HEK293T (cell line): Measurements from ENCODE around the gene FBXO8.

Source experiments
- CTCF ChIA-PET: fragments of 350-600 bp; formaldehyde crosslinking; extraction: SDS; loops from one replicate; lab custom pipeline; 2021; ENCODE audit warnings: antibody characterized with exemption, inconsistent platforms; lab: Yijun Ruan, JAX
- POLR2A ChIA-PET: fragments of 350-600 bp; formaldehyde crosslinking; extraction: SDS; loops from one replicate; lab custom pipeline; 2020; ENCODE audit warnings: antibody characterized with exemption, inconsistent platforms; lab: Yijun Ruan, JAX
- DNase-seq: peaks from one replicate; pipeline ENCODE4 v3.0.0; 2012; ENCODE audit warnings: mixed read lengths; ENCODE audit errors: extremely low spot score
- ARNT ChIP-seq: fragments of 450-650 bp; IDR thresholded peaks from 2 replicates; pipeline ENCODE4 v1.6.1; 2017; ENCODE audit warnings: mild to moderate bottlenecking
- BHLHE40 ChIP-seq: fragments of 450-650 bp; IDR thresholded peaks from 2 replicates; pipeline ENCODE4 v1.6.1; 2016; ENCODE audit warnings: mild to moderate bottlenecking, moderate library complexity, borderline replicate concordance
- CTBP1 ChIP-seq: fragments of 450-650 bp; IDR thresholded peaks from 2 replicates; pipeline ENCODE4 v1.6.1; 2016; ENCODE audit warnings: borderline replicate concordance
- ELF4 ChIP-seq: fragments of 450-650 bp; IDR thresholded peaks from 2 replicates; pipeline ENCODE4 v1.6.1; 2017; ENCODE audit warnings: antibody characterized with exemption
- FOXA1 ChIP-seq: fragments of 450-650 bp; IDR thresholded peaks from 2 replicates; pipeline ENCODE4 v1.6.1; 2016; ENCODE audit warnings: mild to moderate bottlenecking
- FOXK2 ChIP-seq: fragments of 450-650 bp; IDR thresholded peaks from 2 replicates; pipeline ENCODE4 v1.6.1; 2016; ENCODE audit warnings: mild to moderate bottlenecking
- FOXM1 ChIP-seq: fragments of 450-650 bp; IDR thresholded peaks from 2 replicates; pipeline ENCODE4 v1.6.1; 2017; ENCODE audit warnings: mild to moderate bottlenecking, borderline replicate concordance
- HDGF ChIP-seq: fragments of 450-650 bp; IDR thresholded peaks from 2 replicates; pipeline ENCODE4 v1.6.1; 2017; ENCODE audit warnings: antibody characterized with exemption, borderline replicate concordance
- L3MBTL2 ChIP-seq: fragments of 450-650 bp; conservative IDR thresholded peaks from 2 replicates; pipeline ENCODE4 v1.6.1; 2016; ENCODE audit warnings: mild to moderate bottlenecking
- LEF1 ChIP-seq: fragments of 450-650 bp; IDR thresholded peaks from 2 replicates; pipeline ENCODE4 v1.6.1; 2017; ENCODE audit warnings: mild to moderate bottlenecking, borderline replicate concordance
- NFRKB ChIP-seq: fragments of 450-650 bp; IDR thresholded peaks from 2 replicates; pipeline ENCODE4 v1.6.1; 2016; ENCODE audit warnings: mild to moderate bottlenecking, moderate library complexity
- SP1 ChIP-seq: fragments of 450-650 bp; IDR thresholded peaks from 2 replicates; pipeline ENCODE4 v1.6.1; 2017
- SUZ12 ChIP-seq: fragments of 450-650 bp; IDR thresholded peaks from 2 replicates; pipeline ENCODE4 v1.6.1; 2016; ENCODE audit warnings: mild to moderate bottlenecking
- TARDBP ChIP-seq: fragments of 450-650 bp; IDR thresholded peaks from 2 replicates; pipeline ENCODE4 v1.6.1; 2016
- ZNF384 ChIP-seq: fragments of 450-650 bp; IDR thresholded peaks from 2 replicates; pipeline ENCODE4 v1.6.1; 2016
- TF ChIP-seq, protein P1 (sequence below): fragments of 450-650 bp; IDR thresholded peaks from 2 replicates; pipeline ENCODE4 v1.6.1; 2016

The FBXO8 gene, protein sequence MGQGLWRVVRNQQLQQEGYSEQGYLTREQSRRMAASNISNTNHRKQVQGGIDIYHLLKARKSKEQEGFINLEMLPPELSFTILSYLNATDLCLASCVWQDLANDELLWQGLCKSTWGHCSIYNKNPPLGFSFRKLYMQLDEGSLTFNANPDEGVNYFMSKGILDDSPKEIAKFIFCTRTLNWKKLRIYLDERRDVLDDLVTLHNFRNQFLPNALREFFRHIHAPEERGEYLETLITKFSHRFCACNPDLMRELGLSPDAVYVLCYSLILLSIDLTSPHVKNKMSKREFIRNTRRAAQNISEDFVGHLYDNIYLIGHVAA

DNA sequence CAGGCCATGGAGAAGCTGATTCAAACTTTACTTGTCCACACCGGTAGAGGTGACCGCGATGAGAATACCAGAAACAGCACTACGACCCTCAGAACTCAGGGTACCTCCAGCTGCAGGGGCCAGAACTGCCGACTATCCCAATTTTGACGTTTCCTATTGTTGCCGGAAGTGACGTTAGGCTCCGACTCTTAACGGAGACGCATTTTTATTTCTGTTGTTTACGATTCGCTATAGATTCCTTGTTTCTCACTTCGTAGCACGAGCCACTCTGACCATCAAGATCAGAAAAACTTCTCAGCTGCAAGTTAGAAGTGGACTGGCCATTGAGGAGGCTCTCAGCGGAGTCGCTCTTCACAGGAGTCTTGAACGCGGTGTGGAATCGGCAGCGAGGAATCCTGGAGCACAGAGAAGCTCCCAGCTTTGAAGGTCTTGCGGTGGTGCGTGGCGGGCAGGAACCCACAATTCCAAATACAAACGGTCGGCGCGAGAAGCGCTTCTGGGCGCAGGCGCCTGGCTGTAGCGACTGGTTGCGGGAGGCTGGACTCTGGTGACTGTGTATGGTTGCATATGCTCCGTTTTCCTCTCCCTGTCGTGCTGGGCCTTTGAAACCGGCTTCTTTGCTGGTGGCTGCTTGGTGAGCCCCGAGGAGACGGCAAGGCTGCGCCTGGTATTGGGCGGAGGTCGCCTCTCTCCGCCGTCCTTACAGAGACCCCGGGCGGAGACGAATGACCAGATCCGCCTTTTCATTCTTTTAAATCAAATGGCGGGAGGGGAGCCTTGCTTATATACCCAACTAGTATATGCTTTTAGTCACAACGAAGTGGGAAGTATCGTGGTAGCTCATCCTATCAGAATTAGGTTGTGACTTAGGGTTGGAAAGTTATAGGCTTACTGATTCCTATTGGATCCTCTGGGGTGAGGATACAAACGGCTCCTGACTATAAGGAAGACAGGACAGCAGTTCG is at the start of gene FBXO8, which contains the start of gene CEP44:
Gene FBXO8, minus strand, starts transcription at position 161 of the 965 bp plus-strand sequence. CDS start 20,575 bp downstream, outside the sequence.
Gene CEP44, plus strand, starts transcription at position 405 of the 965 bp plus-strand sequence. CDS start 15,211 bp downstream, outside the sequence.
- no peak for TF ChIP-seq ZNF384
- TF ChIP-seq CTBP1 = no peak
- TF ChIP-seq ARNT = no peak
- 0 out of 2 replicates have a peak, but pooled peaks have one; percentile 32 for TF ChIP-seq FOXM1
- TF ChIP-seq ELF4 = peak; percentile 41; the same call in 1 of the 2 replicates
- no peak for TF ChIP-seq HDGF
- TF ChIP-seq, protein P1, sequence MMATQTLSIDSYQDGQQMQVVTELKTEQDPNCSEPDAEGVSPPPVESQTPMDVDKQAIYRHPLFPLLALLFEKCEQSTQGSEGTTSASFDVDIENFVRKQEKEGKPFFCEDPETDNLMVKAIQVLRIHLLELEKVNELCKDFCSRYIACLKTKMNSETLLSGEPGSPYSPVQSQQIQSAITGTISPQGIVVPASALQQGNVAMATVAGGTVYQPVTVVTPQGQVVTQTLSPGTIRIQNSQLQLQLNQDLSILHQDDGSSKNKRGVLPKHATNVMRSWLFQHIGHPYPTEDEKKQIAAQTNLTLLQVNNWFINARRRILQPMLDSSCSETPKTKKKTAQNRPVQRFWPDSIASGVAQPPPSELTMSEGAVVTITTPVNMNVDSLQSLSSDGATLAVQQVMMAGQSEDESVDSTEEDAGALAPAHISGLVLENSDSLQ = no peak
- TF ChIP-seq FOXK2 = peak; percentile 96
- no peak for TF ChIP-seq BHLHE40
- no peak for TF ChIP-seq SUZ12
- peak; percentile 80 for TF ChIP-seq L3MBTL2
- TF ChIP-seq TARDBP = no peak
- TF ChIP-seq LEF1 = peak; percentile 76
- no peak for TF ChIP-seq SP1
- peak; percentile 52; the same call in 1 of the 2 replicates for TF ChIP-seq NFRKB
- TF ChIP-seq FOXA1 = no peak
- ChIA-PET POLR2A (interaction anchor here (0.7 to 4.0 kb wide), 15 partner anchors 14 to 950 kb away, joined by 3 to 25 read pairs (median 5); partner anchors contain the start of gene HMGB2), CTCF (interaction anchor here (1.2 kb wide), 1 partner anchor 16 kb away, joined by 3 read pairs; no protein-coding TSS in a partner anchor)
- DNase-seq = peak; percentile 60

- POLR2A ChIA-PET = no interaction called here
Measured at GRCh38 chr4:174332741-174333493, 49.5 kb upstream of the FBXO8 start.

GRCh38 chr4:174324725-174325124 is 41.3 kb upstream of the FBXO8 start:
- no peak for DNase-seq
- ChIA-PET POLR2A (no interaction called here), CTCF (no interaction called here)
- TF ChIP-seq ELF4 (no peak), SP1 (no peak), NFRKB (no peak), LEF1 (no peak), TARDBP (no peak)
- TF ChIP-seq, protein P1 = no peak

More at GRCh38 chr4:174332741-174333493, 49.5 kb upstream of the FBXO8 start:
- no peak for DNase-seq
- TF ChIP-seq HDGF (no peak), BHLHE40 (no peak), ELF4 (no peak), TARDBP (no peak), SUZ12 (no peak), CTBP1 (no peak), SP1 (no peak), L3MBTL2 (no peak), ZNF384 (no peak)
- CTCF ChIA-PET = no interaction called here

DNA sequence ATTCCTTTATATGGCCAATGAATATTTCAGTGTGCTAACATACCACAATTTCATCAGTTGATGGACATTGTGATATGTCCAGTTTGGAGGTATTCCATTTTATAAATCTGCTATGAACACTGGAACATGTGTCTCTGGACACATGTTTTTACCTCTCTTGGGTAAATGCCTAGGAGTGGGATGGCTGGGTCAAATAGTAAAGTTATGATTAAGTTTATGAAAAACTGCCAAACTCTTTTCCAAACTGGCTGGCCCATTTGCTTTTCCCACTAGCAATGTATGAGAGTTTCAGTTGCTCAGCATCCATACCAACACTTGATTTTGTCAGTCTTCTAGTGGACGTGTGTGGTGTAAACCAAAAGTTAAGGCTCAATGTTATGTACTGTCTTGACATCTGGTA is 40.8 kb upstream of the FBXO8 start:
- no peak for DNase-seq
- CTCF ChIA-PET = no interaction called here
- TF ChIP-seq ELF4 (no peak), TARDBP (no peak), LEF1 (no peak), SUZ12 (no peak), L3MBTL2 (no peak), CTBP1 (no peak), SP1 (no peak), ARNT (no peak), ZNF384 (no peak), NFRKB (no peak), FOXA1 (no peak), FOXK2 (no peak), FOXM1 (no peak), BHLHE40 (no peak), HDGF (no peak)
- TF ChIP-seq, protein P1 = no peak
- POLR2A ChIA-PET = no interaction called here

DNA sequence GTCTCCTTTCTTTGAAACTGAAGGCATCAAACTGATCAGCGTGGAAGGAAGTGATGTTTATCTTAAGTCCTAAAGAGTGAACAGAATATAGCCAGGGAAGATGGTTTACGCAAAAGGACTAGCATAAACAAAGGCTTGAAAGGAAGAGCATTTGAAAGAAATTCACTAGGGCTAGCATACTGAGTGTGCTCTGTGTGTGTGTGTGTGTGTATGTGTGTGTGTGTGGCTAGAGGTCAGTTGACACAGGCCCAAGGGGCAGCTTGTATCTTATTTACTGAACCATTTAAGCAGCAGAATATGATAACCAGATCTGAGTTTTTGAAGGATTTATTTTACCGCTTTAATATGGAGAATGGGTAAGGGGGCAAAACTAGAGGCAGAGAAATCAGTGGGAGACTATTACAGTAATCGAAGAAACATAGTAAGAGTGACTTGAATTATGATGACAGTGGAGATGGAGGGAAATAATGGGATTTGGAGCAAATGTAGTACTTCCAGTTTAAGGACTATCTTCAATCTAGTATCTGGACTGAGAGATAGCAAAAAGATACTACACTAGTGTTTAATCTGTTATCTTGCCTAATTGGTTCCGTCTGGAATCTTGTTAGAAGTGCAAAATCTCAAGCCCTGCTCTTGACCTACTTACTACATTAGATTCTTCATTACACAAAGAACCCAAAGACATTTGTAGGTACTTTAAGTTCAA is 37.2 kb upstream of the FBXO8 start:
- no peak for TF ChIP-seq ARNT
- no peak for TF ChIP-seq NFRKB
- no peak for TF ChIP-seq SP1
- no peak for TF ChIP-seq L3MBTL2
- TF ChIP-seq HDGF = no peak
- no peak for TF ChIP-seq FOXM1
- TF ChIP-seq FOXK2 = no peak
- no peak for TF ChIP-seq BHLHE40
- no peak for TF ChIP-seq LEF1
- no peak for TF ChIP-seq TARDBP
- no peak for TF ChIP-seq FOXA1
- TF ChIP-seq SUZ12 = no peak
- TF ChIP-seq, protein P1 = no peak
- TF ChIP-seq CTBP1 = no peak
- no peak for TF ChIP-seq ELF4
- no peak for TF ChIP-seq ZNF384
- DNase-seq = no peak
- ChIA-PET POLR2A (no interaction called here), CTCF (no interaction called here)
